ENCODE measurements around the gene TRAPPC8. TPM values are rescaled to one million over a fixed set of nuclear protein-coding genes. Genes with fewer than 3 reads are reported as not detected.
A peak's percentile ranks its signal among the peaks of the same experiment; 100 is the strongest.
"Not testable (repeated sequence)": the region's sequence is repeated elsewhere in the genome, so short reads cannot be mapped to it uniquely, and the experiment has no call there.

The TRAPPC8 gene
- total RNA-seq, 1 donor from 2014 or later = 55.1 TPM

DNA sequence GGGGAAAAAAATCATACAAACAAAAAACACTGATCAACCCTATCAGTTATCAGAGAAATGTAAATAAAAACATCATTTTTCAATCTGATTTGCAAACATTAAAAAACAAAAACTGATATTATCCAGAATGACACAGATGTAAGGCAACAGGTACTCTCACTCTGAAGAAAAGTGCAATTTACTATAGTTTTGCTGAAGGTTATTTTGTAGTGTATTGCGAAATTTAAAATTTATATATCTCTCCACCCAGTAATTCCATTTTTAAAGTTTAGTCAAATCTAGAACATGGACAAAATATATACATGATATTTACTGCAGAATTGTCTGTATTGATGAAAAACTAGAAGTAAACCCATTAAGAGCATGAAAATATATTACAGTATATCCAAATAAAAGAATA is 79.8 kb downstream of the TRAPPC8 start:
- DNase-seq (ENCODE audit: low read depth, low spot score) = no peak

DNA sequence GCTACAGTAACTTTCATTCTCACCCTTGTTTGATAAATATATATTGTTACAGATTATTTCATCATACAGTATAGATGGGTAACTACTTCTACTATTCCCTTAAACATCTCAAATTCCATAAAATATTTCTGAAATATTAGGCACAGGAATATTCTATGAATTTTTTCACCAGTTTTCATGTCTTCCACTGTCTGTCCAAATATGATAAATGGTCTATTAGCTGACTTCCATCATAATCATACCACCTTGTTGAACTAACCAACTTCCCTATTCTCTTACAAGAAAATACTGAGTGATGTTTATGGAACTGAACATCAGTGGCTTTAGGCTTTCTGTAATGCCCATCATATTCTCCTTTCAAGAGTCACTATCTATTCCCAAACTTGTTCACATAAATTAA is 82.4 kb downstream of the TRAPPC8 start:
- no peak for DNase-seq (ENCODE audit: low read depth, low spot score)

DNA sequence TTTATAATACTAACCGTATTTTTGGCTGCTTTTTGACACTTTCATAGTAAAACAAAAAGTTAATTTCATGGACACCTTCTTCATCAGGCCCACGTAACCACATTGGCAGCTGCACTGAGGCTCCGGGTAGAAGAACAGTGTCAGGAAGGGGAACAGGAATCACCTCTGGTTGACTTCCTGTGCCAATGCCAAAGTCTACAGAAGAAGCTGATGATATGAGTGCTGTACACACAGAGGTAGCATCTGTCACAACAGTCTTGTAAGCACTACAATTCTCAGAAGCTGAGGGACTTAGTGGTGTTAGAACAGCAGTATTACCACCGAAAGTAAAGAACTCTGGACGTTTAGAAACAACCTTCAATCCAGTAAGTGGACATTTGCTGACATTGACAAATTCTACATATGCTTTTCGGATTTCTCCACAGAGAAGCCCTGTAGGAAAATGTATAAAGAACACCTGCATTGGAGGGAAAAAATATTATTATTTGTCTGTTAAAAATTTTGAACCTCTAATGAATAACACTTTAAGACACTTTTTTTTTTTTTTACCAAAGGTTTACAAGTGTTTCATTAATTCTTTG is 85.3 kb downstream of the TRAPPC8 start:
- DNase-seq (ENCODE audit: low read depth, low spot score) = peak; percentile 54

DNA sequence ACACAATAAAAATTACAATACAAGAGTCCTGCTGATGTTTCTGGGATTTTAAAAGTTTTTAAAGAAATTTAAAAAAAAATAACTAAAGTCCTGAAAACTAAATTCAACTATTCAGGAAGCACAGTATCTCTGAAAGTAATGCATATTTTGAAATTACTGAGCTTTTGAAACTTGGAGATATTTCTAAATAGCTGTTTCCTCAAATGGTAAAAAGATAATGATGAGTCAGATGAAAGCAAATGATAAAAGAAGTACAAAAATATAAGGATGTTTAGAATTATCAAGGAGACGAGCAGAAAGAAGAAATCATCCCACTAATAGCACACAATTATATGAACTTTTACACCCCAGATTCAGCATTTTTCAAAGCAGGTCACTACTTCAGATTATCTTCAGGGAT is 92.1 kb downstream of the TRAPPC8 start:
- DNase-seq (ENCODE audit: low read depth, low spot score) = no peak

DNA sequence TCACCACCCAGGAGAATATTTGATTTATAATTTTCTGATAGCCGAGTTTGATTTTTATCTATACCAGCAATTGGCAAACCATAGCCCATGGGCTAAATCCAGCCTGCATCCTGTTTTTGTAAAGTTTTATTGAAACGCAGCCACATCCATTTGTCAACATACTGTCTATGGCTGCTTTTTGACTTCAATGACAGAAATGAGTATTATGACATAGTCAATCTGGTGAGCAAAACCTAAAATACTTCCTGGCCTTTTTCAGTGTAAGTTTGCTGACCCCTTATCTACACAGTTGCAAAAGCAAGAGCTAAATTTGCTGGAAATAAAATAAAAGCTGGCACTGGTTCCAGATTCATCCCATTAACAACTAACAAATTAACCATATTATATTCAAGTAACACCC is 102.4 kb downstream of the TRAPPC8 start:
- DNase-seq (ENCODE audit: low read depth, low spot score) = no peak

DNA sequence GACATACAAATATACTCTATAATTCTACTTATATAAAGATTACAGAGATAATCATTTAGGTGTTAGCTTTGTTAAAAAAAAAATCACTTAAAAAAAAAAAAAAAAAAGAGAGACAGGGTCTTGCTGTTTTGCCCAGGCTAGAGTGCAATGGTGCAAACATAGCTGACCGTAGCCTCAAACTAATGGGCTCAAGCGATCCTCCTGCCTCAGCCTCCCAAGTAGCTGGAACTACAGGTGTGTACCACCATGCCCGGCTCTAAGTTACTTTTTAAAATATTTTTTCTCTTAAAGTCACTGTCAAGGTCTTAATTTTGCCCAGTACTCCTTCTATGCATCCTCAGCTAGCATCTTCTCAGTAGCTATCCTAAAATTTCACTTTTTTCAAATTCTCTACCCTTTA is 105.0 kb downstream of the TRAPPC8 start:
- DNase-seq (ENCODE audit: low read depth, low spot score) = no peak

DNA sequence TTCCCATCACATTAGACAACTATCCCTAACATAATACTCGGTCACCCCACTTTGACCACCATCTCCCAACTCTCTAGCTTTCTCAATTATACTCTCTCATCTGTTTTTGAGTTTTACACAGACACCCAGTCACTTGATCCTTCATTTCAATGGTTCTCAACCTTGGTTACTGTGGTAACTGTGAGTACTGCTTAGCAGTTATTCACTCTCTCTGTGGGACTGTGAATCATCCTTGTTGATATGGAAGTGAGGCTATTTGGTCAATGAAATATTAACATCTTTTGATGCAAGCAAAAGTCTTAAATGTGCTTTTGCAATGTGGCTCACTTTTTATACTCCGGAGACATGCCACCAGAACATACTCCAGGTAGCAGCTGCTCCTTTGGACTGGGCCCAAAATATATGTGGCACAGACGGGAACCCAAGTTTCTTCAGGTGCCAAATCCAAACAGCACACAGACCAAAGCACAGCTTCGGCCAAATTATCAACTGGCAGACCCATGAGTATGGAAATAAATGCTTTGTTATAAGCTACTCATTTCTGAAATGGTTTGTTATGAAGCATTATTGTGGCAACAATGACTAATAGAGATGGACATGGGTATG is 107.3 kb downstream of the TRAPPC8 start:
- no peak for DNase-seq (ENCODE audit: low read depth, low spot score)

DNA sequence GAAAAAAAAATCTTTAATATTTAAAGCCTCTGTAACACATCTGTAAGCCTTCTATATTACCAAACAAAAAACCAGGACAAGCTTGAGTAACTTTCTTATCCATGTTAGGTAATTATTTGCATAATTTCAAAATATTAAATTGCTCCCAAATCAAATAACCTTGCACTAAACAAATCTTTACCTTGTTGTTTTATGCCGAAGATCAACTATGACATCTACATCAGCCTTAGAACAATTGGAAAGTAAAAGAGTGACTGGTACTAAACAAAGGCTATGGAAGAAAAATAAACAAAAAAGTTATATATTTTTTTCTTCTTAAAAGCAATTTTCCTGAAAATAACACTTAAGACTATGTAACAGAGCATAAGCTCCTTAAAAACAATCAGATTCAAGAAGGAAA is 111.0 kb downstream of the TRAPPC8 start:
- no peak for DNase-seq (ENCODE audit: low read depth, low spot score)

DNA sequence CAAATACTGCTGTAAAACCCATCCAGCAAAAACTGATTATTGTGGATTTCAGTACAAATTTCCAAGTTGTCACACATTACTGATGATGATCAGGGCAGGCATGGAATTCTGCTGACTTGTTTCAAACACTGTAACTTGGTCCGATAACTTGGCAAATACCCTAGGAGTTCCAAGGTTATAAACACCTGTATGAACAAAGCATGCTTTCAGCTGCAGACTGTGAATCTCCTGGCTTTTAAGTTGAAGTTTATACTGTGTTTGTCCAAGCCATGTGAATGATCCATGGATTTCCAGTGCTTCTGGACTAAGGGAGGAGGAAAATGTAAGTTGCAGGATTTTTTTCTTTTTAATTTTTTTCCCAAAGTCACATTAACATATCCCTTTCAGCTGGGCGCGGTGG is 112.2 kb downstream of the TRAPPC8 start:
- no peak for DNase-seq (ENCODE audit: low read depth, low spot score)

DNA sequence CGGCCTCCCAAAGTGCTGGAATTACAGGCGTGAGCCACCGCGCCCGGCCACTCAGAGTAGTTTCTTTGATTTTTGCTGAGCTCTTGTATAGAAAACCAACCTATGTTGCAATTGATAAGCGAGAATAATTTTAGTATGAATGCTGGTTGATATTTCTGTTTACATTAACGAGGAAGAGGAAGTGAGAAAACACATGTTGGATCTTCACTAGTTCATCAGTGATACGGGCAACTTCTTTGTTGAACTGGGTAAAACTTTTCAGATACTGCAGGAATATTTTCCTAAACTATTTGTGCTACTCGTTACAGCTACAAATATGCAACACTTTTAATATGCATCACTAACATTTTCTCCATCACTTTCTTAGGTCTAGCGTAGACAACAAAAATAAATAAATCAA is 114.3 kb downstream of the TRAPPC8 start:
- no peak for DNase-seq (ENCODE audit: low read depth, low spot score)

DNA sequence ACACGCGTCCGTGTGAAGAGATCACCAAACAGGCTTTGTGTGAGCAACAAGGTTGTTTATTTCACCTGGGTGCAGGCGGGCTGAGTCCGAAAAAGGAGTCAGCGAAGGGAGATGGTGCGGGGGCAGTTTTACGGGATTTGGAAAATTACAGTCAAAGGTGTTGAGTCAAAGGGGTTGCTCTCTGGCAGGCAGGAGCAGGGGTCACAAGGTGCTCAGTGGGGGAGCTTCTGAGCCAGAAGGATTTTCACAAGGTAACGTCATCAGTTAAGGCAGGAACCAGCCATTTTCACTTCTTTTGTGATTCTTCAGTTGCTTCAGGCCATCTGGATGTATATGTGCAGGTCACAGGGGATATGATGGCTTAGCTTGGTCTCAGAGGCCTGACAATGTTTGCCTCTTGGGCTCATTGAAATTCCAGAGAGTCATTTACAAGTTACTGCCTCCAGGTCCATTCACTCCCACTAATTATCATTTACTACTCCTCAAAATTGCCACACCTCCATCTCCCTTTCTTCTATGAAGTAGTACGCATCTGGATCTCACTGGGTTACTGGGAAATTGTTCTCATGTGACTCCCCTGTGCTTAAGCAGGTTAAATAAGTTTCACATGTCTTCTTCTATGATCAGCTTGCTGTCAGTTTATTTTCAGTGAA is 116.1 kb downstream of the TRAPPC8 start:
- DNase-seq (ENCODE audit: low read depth, low spot score) = not testable (repeated sequence)

DNA sequence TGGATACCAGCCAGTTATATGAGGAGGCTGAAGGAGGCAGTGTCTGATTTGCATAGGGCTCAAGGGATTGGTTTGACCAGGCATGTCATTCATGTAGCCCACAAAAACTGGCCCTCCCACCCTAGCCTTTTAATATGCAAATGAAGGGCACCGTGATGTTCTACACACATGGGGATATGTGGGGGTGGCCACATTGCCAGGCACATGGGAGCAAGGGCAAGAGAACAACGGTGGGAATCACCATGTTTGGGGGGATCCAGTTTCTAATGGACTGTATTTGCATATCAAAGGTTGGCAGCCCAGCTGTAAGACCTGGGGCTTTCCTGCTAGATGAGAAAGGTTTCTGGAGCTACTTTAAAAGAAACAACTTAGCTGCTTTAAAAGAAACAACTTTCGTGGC is 117.2 kb downstream of the TRAPPC8 start:
- no peak for DNase-seq (ENCODE audit: low read depth, low spot score)

DNA sequence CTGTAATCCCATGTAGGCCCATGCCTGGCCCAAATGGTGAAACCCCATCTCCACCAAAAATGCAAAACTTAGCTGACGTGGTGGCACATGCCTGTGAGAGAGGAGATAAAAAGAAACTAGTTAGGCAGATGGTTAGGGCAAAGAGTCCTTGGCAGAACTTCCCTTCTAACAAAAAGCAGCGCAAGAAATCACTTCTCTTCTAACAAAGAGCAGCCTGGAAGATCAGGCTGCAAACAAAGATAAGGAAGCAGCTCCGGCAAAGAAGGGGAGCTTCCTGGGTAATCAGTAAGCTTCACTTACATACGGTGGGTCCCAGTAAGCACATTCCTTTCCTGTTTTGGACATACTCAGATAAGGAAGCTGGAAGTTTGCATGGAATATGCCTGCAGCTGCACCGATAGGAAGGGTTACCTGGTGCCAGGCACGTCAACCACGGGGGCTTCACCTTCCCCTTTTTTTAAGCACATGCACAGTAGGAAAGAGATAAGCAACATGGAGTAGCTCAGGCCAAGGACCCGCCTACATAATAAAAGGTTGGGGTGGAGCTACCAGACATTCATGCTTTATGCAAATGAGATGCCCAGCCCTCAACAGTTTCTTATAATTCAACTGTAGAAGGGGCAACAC is 121.3 kb downstream of the TRAPPC8 start:
- DNase-seq (ENCODE audit: low read depth, low spot score) = no peak

DNA sequence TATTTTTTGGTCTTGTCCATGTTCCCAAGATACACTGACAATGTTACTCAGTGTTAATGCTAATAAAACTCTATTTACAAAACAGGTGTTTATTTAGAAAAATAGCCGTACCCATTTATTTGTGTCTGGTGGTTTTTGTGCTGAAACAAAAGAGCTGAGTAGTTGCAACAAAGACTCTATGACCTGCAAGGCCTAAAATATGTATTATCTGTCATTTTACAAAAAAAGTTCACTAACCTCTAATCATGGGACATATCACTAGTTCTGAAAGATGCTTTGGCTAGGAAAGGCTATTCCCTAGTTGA is 123.1 kb downstream of the TRAPPC8 start:
- DNase-seq (ENCODE audit: low read depth, low spot score) = no peak

DNA sequence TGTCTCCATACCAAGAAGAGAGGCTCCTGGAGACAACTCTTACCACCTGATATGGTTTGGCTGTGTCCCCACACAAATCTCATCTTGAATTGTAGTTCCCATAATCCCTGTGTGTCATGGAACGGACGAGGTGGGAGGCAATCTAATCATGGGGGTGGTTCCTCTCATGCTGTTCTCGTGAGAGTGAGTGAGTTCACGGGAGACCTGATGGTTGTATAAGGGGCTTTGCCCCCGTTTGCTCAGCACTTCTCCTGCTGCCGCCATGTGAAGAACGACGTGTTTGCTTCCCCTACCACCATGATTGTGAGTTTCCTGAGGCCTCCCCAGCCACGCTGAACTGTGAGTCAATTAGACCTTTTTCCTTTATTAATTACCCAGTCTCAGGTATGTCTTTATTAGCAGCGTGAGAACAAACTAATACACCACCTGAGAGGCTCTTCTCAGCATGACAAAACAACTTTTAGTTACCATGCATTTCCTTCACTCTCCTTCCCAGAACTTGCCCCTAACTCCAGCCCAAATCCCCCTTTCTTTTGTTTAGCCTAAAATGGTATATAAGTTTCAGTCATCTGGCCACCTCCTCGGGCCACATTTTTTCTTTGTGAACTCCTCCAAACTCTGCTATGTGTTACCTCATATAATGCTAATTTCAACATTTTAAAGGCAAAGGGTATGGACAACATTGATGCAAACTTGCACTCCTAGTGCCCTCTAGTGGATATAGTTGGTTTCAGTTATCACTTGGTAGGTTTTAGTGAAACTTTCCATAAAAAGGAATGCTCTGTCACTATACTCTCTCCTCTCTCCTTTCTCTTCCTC is 123.6 kb downstream of the TRAPPC8 start:
- DNase-seq (ENCODE audit: low read depth, low spot score) = no peak

DNA sequence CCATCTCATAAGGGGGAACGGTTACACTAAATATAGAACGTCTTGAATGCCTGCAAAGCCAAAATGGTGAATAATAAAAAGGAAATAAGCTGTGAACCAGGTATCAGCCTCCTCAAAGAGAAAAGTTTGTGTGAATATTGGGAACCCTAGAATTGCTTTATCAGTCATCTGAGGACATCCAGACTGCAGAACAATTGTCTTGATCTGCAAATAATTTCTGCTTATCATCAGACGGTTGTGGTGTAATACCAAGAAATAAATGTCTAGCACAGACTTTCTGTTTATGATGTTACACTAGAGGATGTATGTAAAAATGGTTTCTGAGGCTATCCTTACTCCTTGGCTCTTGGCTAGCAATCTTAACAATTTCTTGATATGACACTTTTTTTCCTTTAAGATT is 128.8 kb downstream of the TRAPPC8 start:
- no peak for DNase-seq (ENCODE audit: low read depth, low spot score)

DNA sequence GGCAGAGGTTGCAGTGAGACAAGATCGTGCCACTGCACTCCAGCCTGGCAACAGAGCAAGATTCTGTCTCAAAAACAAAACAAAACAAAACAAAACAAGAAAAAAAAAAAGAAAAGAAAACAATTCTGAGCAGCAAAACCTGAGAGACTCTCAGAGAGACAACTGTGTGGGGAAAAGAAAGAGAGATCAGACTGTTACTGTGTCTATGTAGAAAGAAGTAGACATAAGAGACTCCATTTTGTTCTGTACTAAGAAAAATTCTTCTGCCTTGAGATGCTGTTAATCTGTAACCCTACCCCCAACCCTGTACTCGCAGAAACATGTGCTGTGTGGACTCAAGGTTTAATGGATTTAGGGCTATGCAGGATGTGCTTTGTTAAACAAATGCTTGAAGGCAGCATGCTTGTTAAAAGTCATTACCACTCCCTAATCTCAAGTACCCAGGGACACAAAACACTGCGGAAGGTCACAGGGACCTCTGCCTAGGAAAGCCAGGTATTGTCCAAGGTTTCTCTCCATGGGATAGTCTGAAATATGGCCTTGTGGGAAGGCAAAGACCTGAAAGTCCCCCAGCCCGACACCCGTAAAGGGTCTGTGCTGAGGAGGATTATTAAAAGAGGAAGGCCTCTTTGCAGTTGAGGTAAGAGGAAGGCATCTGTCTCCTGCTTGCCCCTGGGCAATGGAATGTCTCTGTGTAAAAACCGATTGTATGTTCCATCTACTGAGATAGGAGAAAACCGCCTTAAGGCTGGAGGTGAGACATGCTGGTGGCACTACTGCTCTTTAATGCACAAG is 132.4 kb downstream of the TRAPPC8 start:
- not testable (repeated sequence) for DNase-seq (ENCODE audit: low read depth, low spot score)

DNA sequence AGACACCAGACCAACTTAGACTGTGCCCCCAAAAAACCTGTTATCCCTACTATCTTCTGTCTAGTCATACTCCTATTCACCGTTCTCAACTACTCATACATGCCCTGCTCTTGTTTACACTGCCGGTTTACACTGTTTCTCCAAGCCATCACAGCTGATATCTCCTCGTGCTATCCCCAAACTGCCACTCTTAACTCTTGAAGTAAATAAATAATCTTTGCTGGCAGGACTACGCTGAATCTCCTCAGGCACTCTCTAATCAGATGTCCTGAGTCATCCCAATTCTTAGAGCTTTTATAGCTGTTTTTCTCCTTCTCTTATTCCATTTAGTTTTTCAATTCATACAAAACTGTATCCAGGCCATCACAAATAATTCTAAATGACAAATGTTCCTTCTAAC is 133.9 kb downstream of the TRAPPC8 start:
- DNase-seq (ENCODE audit: low read depth, low spot score) = not testable (repeated sequence)

DNA sequence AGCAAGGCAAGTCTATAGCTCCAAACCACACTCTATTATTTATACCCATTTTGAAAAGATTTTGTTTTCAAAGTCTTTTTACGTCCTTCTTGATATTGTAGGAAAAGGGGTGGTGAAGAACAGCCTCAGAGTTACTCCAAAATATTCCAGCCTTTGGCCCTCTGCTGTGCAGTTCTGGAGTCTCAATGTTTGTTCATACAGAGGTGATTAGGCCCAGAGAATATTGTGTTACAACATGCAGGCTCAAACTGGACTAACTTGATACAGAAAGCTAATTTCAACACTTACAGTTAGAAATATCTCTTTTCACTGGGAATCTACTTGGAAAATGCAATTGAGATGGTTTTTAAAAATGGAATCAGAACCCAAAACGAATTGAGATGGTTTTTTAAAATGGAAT is 141.8 kb downstream of the TRAPPC8 start:
- no peak for DNase-seq (ENCODE audit: low read depth, low spot score)

DNA sequence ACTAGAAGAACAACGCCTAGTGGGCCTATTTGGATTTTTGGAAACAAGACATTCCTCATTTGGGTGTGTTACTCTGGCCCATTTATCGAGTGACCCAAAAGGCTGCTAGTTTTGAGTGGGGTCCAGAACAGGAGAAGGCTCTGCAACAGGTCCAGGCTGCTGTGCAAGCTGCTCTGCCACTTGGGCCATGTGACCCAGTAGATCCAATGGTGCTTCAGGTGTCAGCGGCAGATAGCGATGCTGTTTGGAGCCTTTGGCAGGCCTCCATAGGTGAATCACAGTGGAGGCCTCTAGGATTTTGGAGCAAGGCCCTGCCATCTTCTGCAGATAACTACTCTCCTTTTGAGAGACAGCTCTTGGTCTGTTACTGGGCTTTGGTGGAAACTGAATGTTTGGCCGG is 143.7 kb downstream of the TRAPPC8 start:
- not testable (repeated sequence) for DNase-seq (ENCODE audit: low read depth, low spot score)

DNA sequence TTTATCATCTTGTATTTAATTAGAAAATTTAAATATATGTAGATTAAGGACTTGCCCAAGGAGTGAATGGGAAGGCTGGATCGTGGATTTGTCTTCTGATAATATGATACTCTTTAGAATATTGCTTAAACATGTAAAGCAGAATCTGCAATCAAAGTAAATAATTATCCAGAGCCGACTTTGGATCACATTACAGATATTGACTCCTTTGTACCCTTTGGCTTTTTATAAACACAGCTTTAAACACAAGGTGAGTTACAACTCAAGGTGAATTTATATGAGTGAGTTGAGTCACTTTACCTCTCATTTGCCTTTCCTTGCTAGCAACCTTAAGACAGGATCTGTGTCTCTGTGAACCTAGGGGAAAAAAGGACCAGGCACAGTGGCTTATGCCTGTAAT is 144.5 kb downstream of the TRAPPC8 start:
- DNase-seq (ENCODE audit: low read depth, low spot score) = no peak

Measured in pulmonary artery endothelial cell (primary cell).